ENCODE results near the gene NBEA. TPM values are rescaled to one million over a fixed set of nuclear protein-coding genes. Genes with fewer than 3 reads are reported as not detected.

The NBEA gene
- total and polyA plus RNA-seq, 2 experiments from 2014 or later, result 9.1 to 29.1 TPM

DNA sequence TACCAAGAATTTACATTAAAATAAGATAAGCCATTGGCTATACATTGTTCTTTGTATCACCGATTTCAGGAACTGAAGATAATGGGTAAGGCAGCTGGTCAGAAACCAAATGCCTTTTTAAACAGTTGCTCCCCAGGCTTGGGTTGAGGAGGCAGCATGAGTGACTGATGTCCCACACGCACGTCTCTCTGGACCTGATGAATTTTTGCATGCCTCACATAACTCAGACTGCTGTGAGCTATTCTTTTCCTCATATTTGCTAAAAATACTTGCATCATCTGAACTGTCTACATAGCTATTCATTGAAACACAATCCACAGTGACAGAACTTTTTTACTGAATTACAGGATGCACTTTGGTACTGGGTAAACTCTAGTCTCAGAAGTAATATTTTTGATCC, 658.1 kb downstream of the NBEA start:
- no peak overlapping the region for H3K4me3 Mint-ChIP-seq
- H3K9me3 Mint-ChIP-seq, result no peaks in the 10 kb centered on the region
- H3K36me3 ChIP-seq (ENCODE audit: insufficient read depth), result no peaks in the 10 kb centered on the region
- H3K79me2 ChIP-seq (replicated peaks; ENCODE audit: insufficient read depth), result no peaks in the 10 kb centered on the region
- no peaks in the 10 kb centered on the region for H3F3A ChIP-seq (replicated peaks; ENCODE audit: low read depth)
- H3K27ac Mint-ChIP-seq, result no peak overlapping the region; the same call in 1 of the 2 replicates
- H3K4me1 ChIP-seq (ENCODE audit: insufficient read depth), result peaks cover 5% of the 10 kb centered on the region; the same call in 1 of the 2 replicates
- DNase-seq (ENCODE audit: low spot score), result no peak
- no peaks in the 10 kb centered on the region for H3K9me2 ChIP-seq (ENCODE audit: insufficient read depth)
- H3K36me3 Mint-ChIP-seq (ENCODE audit: low read depth), result no peaks in the 10 kb centered on the region
- TF ChIP-seq POLR2AphosphoS5 (IDR thresholded peaks at IDR 0.05; ENCODE audit: low read depth), result no peak
- peaks cover 15% of the 10 kb centered on the region; the same call in 2 of the 3 replicates for H3K4me1 Mint-ChIP-seq
- no peaks in the 10 kb centered on the region for H4K20me1 ChIP-seq (replicated peaks; ENCODE audit: insufficient read depth)
- H3K4me3 ChIP-seq, result no peak overlapping the region
- H3K4me2 ChIP-seq, result no peak overlapping the region
- H3K27me3 ChIP-seq (ENCODE audit: insufficient read depth), result no peaks in the 10 kb centered on the region
- H2AFZ ChIP-seq, result no peak overlapping the region
- H3K27me3 Mint-ChIP-seq (ENCODE audit: insufficient read depth, low read depth, poor library complexity), result no peaks in the 10 kb centered on the region
- ATAC-seq, result no peak
- H3K27ac ChIP-seq (ENCODE audit: low read depth), result no peak overlapping the region

DNA sequence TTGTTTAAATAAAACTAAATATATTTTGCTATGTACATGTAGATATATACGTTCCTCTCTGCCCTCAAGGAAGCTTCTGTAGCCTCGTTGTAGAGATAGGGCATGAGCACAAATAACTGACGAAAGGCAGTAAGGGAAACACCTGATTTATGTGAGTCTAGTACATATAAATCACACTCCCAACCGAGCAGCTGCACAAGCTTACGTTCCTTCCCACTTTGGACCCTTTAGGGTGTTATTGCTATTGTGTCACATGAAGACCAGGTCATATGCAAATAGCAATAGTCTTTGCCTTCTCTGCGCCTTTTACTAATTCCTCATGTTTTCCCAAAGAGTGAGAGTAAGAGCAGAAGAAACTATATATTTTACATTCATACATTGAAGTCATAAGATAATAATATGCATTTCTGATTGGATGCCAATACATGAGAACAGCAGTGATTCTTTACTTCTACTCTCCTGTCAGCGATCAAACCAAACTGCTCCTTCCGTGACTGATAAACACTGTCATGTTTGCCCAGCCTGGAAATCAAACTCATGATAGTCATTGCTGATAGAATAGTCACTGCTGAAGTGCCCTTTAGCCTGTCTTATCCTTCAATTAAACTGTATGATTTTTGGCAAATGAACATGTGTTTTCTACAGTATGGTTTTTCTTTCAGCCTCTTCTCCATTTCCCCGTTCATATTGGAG, 661.7 kb downstream of the NBEA start:
- Histone ChIP-seq H3K36me3 (ENCODE audit: insufficient read depth) (no peaks in the 10 kb centered on the region), H3K27me3 (ENCODE audit: insufficient read depth) (no peaks in the 10 kb centered on the region), H3K9me2 (ENCODE audit: insufficient read depth) (no peaks in the 10 kb centered on the region), H3K79me2 (replicated peaks; ENCODE audit: insufficient read depth) (no peaks in the 10 kb centered on the region), H3K27ac (ENCODE audit: low read depth) (no peak overlapping the region), H2AFZ (no peak overlapping the region), H4K20me1 (replicated peaks; ENCODE audit: insufficient read depth) (no peaks in the 10 kb centered on the region), H3K4me3 (no peak overlapping the region), H3F3A (replicated peaks; ENCODE audit: low read depth) (no peaks in the 10 kb centered on the region), H3K4me1 (ENCODE audit: insufficient read depth) (peaks cover 5% of the 10 kb centered on the region; the same call in 1 of the 2 replicates), H3K4me2 (no peak overlapping the region)
- H3K4me1 Mint-ChIP-seq, result peaks cover 13% of the 10 kb centered on the region; the same call in 2 of the 3 replicates
- no peaks in the 10 kb centered on the region for H3K27me3 Mint-ChIP-seq (ENCODE audit: insufficient read depth, low read depth, poor library complexity)
- ATAC-seq, result no peak
- H3K9me3 Mint-ChIP-seq, result no peaks in the 10 kb centered on the region
- no peak for DNase-seq (ENCODE audit: low spot score)
- H3K36me3 Mint-ChIP-seq (ENCODE audit: low read depth), result no peaks in the 10 kb centered on the region
- H3K4me3 Mint-ChIP-seq, result no peak overlapping the region
- no peak overlapping the region for H3K27ac Mint-ChIP-seq
- TF ChIP-seq JUNB (IDR thresholded peaks at IDR 0.05; ENCODE audit: unreplicated experiment) (no peak), ZNF331 (CRISPR knock-in tag; IDR thresholded peaks at IDR 0.05; ENCODE audit: low read depth) (no peak), NANOG (IDR thresholded peaks at IDR 0.05; ENCODE audit: borderline replicate concordance) (no peak), POLR2AphosphoS5 (IDR thresholded peaks at IDR 0.05; ENCODE audit: low read depth) (no peak), CREB1 (CRISPR knock-in tag; IDR thresholded peaks at IDR 0.05; ENCODE audit: low read depth) (no peak), ZNF114 (CRISPR knock-in tag; IDR thresholded peaks at IDR 0.05) (no peak), EZH2phosphoT487 (IDR thresholded peaks at IDR 0.05; ENCODE audit: unreplicated experiment) (no peak), STAT1 (IDR thresholded peaks at IDR 0.05; ENCODE audit: unreplicated experiment) (no peak), EZH2 (IDR thresholded peaks at IDR 0.05; ENCODE audit: low read depth, unreplicated experiment) (no peak)
- TF ChIP-seq, protein P1, sequence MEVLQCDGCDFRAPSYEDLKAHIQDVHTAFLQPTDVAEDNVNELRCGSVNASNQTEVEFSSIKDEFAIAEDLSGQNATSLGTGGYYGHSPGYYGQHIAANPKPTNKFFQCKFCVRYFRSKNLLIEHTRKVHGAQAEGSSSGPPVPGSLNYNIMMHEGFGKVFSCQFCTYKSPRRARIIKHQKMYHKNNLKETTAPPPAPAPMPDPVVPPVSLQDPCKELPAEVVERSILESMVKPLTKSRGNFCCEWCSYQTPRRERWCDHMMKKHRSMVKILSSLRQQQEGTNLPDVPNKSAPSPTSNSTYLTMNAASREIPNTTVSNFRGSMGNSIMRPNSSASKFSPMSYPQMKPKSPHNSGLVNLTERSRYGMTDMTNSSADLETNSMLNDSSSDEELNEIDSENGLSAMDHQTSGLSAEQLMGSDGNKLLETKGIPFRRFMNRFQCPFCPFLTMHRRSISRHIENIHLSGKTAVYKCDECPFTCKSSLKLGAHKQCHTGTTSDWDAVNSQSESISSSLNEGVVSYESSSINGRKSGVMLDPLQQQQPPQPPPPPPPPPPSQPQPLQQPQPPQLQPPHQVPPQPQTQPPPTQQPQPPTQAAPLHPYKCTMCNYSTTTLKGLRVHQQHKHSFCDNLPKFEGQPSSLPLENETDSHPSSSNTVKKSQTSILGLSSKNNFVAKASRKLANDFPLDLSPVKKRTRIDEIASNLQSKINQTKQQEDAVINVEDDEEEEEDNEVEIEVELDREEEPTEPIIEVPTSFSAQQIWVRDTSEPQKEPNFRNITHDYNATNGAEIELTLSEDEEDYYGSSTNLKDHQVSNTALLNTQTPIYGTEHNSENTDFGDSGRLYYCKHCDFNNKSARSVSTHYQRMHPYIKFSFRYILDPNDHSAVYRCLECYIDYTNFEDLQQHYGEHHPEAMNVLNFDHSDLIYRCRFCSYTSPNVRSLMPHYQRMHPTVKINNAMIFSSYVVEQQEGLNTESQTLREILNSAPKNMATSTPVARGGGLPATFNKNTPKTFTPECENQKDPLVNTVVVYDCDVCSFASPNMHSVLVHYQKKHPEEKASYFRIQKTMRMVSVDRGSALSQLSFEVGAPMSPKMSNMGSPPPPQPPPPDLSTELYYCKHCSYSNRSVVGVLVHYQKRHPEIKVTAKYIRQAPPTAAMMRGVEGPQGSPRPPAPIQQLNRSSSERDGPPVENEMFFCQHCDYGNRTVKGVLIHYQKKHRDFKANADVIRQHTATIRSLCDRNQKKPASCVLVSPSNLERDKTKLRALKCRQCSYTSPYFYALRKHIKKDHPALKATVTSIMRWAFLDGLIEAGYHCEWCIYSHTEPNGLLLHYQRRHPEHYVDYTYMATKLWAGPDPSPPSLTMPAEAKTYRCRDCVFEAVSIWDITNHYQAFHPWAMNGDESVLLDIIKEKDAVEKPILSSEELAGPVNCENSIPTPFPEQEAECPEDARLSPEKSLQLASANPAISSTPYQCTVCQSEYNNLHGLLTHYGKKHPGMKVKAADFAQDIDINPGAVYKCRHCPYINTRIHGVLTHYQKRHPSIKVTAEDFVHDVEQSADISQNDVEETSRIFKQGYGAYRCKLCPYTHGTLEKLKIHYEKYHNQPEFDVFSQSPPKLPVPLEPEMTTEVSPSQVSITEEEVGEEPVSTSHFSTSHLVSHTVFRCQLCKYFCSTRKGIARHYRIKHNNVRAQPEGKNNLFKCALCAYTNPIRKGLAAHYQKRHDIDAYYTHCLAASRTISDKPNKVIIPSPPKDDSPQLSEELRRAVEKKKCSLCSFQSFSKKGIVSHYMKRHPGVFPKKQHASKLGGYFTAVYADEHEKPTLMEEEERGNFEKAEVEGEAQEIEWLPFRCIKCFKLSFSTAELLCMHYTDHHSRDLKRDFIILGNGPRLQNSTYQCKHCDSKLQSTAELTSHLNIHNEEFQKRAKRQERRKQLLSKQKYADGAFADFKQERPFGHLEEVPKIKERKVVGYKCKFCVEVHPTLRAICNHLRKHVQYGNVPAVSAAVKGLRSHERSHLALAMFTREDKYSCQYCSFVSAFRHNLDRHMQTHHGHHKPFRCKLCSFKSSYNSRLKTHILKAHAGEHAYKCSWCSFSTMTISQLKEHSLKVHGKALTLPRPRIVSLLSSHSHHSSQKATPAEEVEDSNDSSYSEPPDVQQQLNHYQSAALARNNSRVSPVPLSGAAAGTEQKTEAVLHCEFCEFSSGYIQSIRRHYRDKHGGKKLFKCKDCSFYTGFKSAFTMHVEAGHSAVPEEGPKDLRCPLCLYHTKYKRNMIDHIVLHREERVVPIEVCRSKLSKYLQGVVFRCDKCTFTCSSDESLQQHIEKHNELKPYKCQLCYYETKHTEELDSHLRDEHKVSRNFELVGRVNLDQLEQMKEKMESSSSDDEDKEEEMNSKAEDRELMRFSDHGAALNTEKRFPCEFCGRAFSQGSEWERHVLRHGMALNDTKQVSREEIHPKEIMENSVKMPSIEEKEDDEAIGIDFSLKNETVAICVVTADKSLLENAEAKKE (CRISPR knock-in tag; IDR thresholded peaks at IDR 0.05), result no peak
- TF ChIP-seq, protein P2, sequence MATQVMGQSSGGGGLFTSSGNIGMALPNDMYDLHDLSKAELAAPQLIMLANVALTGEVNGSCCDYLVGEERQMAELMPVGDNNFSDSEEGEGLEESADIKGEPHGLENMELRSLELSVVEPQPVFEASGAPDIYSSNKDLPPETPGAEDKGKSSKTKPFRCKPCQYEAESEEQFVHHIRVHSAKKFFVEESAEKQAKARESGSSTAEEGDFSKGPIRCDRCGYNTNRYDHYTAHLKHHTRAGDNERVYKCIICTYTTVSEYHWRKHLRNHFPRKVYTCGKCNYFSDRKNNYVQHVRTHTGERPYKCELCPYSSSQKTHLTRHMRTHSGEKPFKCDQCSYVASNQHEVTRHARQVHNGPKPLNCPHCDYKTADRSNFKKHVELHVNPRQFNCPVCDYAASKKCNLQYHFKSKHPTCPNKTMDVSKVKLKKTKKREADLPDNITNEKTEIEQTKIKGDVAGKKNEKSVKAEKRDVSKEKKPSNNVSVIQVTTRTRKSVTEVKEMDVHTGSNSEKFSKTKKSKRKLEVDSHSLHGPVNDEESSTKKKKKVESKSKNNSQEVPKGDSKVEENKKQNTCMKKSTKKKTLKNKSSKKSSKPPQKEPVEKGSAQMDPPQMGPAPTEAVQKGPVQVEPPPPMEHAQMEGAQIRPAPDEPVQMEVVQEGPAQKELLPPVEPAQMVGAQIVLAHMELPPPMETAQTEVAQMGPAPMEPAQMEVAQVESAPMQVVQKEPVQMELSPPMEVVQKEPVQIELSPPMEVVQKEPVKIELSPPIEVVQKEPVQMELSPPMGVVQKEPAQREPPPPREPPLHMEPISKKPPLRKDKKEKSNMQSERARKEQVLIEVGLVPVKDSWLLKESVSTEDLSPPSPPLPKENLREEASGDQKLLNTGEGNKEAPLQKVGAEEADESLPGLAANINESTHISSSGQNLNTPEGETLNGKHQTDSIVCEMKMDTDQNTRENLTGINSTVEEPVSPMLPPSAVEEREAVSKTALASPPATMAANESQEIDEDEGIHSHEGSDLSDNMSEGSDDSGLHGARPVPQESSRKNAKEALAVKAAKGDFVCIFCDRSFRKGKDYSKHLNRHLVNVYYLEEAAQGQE (IDR thresholded peaks at IDR 0.05; ENCODE audit: unreplicated experiment), result no peak

All from GM23338 (cell line).